Activated CD4-positive, alpha-beta T cell treated with anti-CD3 and anti-CD28 coated beads, Interleukin-2, amount 10 ng/mL, durations not matched to agents 24 days and 14 days (primary cell): ENCODE measurements around the gene ANKRD13A. TPM values are rescaled to one million over a fixed set of nuclear protein-coding genes. Genes with fewer than 3 reads are reported as not detected.

ENCODE experiments used
- DNase-seq: peaks from one replicate; pipeline ENCODE4 v3.0.0; 2022
- H3K27ac Mint-ChIP-seq: one replicate; pipeline ENCODE4 v1.8.0; 2022; ENCODE audit warnings: mild to moderate bottlenecking, mixed read lengths
- H3K27me3 Mint-ChIP-seq: one replicate; pipeline ENCODE4 v1.8.0; 2022; ENCODE audit warnings: mixed read lengths
- H3K36me3 Mint-ChIP-seq: one replicate; pipeline ENCODE4 v1.8.0; 2022; ENCODE audit warnings: low read depth, mild to moderate bottlenecking, mixed read lengths
- H3K4me1 Mint-ChIP-seq: one replicate; pipeline ENCODE4 v1.8.0; 2021; ENCODE audit warnings: mixed read lengths
- H3K4me3 Mint-ChIP-seq: one replicate; pipeline ENCODE4 v1.8.0; 2022; ENCODE audit warnings: mild to moderate bottlenecking, moderate library complexity, mixed read lengths
- H3K9me3 Mint-ChIP-seq: one replicate; pipeline ENCODE4 v1.8.0; 2021; ENCODE audit warnings: mixed read lengths
- intact Hi-C: fragments of 100-400 bp; cut with micrococcal nuclease; formaldehyde crosslinking; loops from one replicate; pipeline ENCODE4 v1.15.1; 2023
- total RNA-seq: library from RNA; stranded (reverse); gene quantifications from 2 replicates; pipeline ENCODE4 v1.2.3, GENCODE V29; 2022

The ANKRD13A gene
- total RNA-seq, 1 donor from 2014 or later, result 62.5 TPM

GRCh38 chr12:110024051-110024450 is 24.8 kb downstream of the ANKRD13A start:
- Mint-ChIP-seq H3K4me3 (no peak overlapping the region), H3K36me3 (peaks cover 68% of the 10 kb centered on the region), H3K27ac (peak overlapping the region; percentile 71), H3K27me3 (no peaks in the 10 kb centered on the region), H3K9me3 (no peaks in the 10 kb centered on the region), H3K4me1 (peaks cover 11% of the 10 kb centered on the region)
- DNase-seq, result no peak
- intact Hi-C loops, result no loop called here

GRCh38 chr12:110028323-110028722 is 29.1 kb downstream of the ANKRD13A start:
- intact Hi-C loops, result no loop called here
- no peak overlapping the region for H3K27ac Mint-ChIP-seq
- H3K4me3 Mint-ChIP-seq, result no peak overlapping the region
- H3K4me1 Mint-ChIP-seq, result peaks cover 16% of the 10 kb centered on the region
- no peak for DNase-seq
- H3K9me3 Mint-ChIP-seq, result no peaks in the 10 kb centered on the region
- H3K27me3 Mint-ChIP-seq, result no peaks in the 10 kb centered on the region
- H3K36me3 Mint-ChIP-seq, result peaks cover 55% of the 10 kb centered on the region

- peak overlapping the region; percentile 45 for H3K27ac Mint-ChIP-seq
- H3K4me3 Mint-ChIP-seq, result no peak overlapping the region
- H3K27me3 Mint-ChIP-seq, result no peaks in the 10 kb centered on the region
- DNase-seq, result no peak
- H3K9me3 Mint-ChIP-seq, result no peaks in the 10 kb centered on the region
- peaks cover 55% of the 10 kb centered on the region for H3K36me3 Mint-ChIP-seq
- H3K4me1 Mint-ChIP-seq, result peaks cover 20% of the 10 kb centered on the region
- intact Hi-C loops, result no loop called here
Measured at GRCh38 chr12:110029290-110029815, 30.1 kb downstream of the ANKRD13A start.

GRCh38 chr12:110033888-110034287 is 34.7 kb downstream of the ANKRD13A start:
- H3K36me3 Mint-ChIP-seq, result peaks cover 55% of the 10 kb centered on the region
- no peaks in the 10 kb centered on the region for H3K27me3 Mint-ChIP-seq
- no peak for DNase-seq
- H3K4me3 Mint-ChIP-seq, result no peak overlapping the region
- no peak overlapping the region for H3K27ac Mint-ChIP-seq
- no peaks in the 10 kb centered on the region for H3K9me3 Mint-ChIP-seq
- intact Hi-C loops, result no loop called here
- peaks cover 23% of the 10 kb centered on the region for H3K4me1 Mint-ChIP-seq

GRCh38 chr12:110035534-110036104 is 36.4 kb downstream of the ANKRD13A start:
- H3K4me3 Mint-ChIP-seq, result no peak overlapping the region
- H3K27ac Mint-ChIP-seq, result peak overlapping the region; percentile 29
- H3K9me3 Mint-ChIP-seq, result no peaks in the 10 kb centered on the region
- no peak for DNase-seq
- H3K36me3 Mint-ChIP-seq, result peaks cover 61% of the 10 kb centered on the region
- H3K4me1 Mint-ChIP-seq, result peaks cover 31% of the 10 kb centered on the region
- intact Hi-C loops, result no loop called here
- no peaks in the 10 kb centered on the region for H3K27me3 Mint-ChIP-seq

GRCh38 chr12:110037315-110037714 is 38.1 kb downstream of the ANKRD13A start:
- Mint-ChIP-seq H3K36me3 (peaks cover 65% of the 10 kb centered on the region), H3K27me3 (no peaks in the 10 kb centered on the region), H3K9me3 (no peaks in the 10 kb centered on the region), H3K27ac (no peak overlapping the region), H3K4me3 (no peak overlapping the region), H3K4me1 (peaks cover 41% of the 10 kb centered on the region)
- no peak for DNase-seq
- intact Hi-C loops, result no loop called here

GRCh38 chr12:110038741-110039084 is 39.5 kb downstream of the ANKRD13A start:
- intact Hi-C loops, result no loop called here
- H3K27ac Mint-ChIP-seq, result peak overlapping the region; percentile 92

GRCh38 chr12:110039085-110039807 is 40.0 kb downstream of the ANKRD13A start:
- Mint-ChIP-seq H3K9me3 (no peaks in the 10 kb centered on the region), H3K4me1 (peaks cover 46% of the 10 kb centered on the region), H3K27me3 (no peaks in the 10 kb centered on the region), H3K4me3 (peak overlapping the region; percentile 54), H3K27ac (peak overlapping the region; percentile 92), H3K36me3 (peaks cover 64% of the 10 kb centered on the region)
- intact Hi-C loops, result no loop called here
- peak; percentile 79 for DNase-seq

More at GRCh38 chr12:110038741-110039084, 39.5 kb downstream of the ANKRD13A start:
- peaks cover 65% of the 10 kb centered on the region for H3K36me3 Mint-ChIP-seq
- H3K4me3 Mint-ChIP-seq, result peak overlapping the region; percentile 18
- H3K27me3 Mint-ChIP-seq, result no peaks in the 10 kb centered on the region
- H3K4me1 Mint-ChIP-seq, result peaks cover 48% of the 10 kb centered on the region
- no peak for DNase-seq
- no peaks in the 10 kb centered on the region for H3K9me3 Mint-ChIP-seq

- H3K4me3 Mint-ChIP-seq, result no peak overlapping the region
- peak overlapping the region; percentile 59 for H3K27ac Mint-ChIP-seq
- H3K9me3 Mint-ChIP-seq, result no peaks in the 10 kb centered on the region
- H3K4me1 Mint-ChIP-seq, result peaks cover 46% of the 10 kb centered on the region
- intact Hi-C loops, result loop anchor here (5.0 kb wide), 1 partner anchor 240 kb away; the partner anchor contains the start of gene ATP2A2
- H3K36me3 Mint-ChIP-seq, result peaks cover 49% of the 10 kb centered on the region
- H3K27me3 Mint-ChIP-seq, result no peaks in the 10 kb centered on the region
- DNase-seq, result no peak
Measured at GRCh38 chr12:110042264-110042663, 43.0 kb downstream of the ANKRD13A start.

- no peak for DNase-seq
- intact Hi-C loops, result loop anchor here (2.0 kb wide), 1 partner anchor 14 kb away; no protein-coding TSS in a partner anchor
- Mint-ChIP-seq H3K27ac (peak overlapping the region; percentile 15), H3K27me3 (no peaks in the 10 kb centered on the region), H3K4me1 (peaks cover 34% of the 10 kb centered on the region), H3K36me3 (peaks cover 23% of the 10 kb centered on the region), H3K9me3 (no peaks in the 10 kb centered on the region), H3K4me3 (peak overlapping the region; percentile 87)
Measured at GRCh38 chr12:110046451-110047187, 47.4 kb downstream of the ANKRD13A start.

GRCh38 chr12:110047297-110047940 is 48.2 kb downstream of the ANKRD13A start:
- Mint-ChIP-seq H3K4me3 (peak overlapping the region; percentile 87), H3K4me1 (peaks cover 30% of the 10 kb centered on the region), H3K36me3 (peaks cover 15% of the 10 kb centered on the region), H3K27ac (peak overlapping the region; percentile 96), H3K9me3 (no peaks in the 10 kb centered on the region), H3K27me3 (no peaks in the 10 kb centered on the region)
- DNase-seq, result peak; percentile 58
- intact Hi-C loops, result loop anchor here (2.0 kb wide), 1 partner anchor 13 kb away; no protein-coding TSS in a partner anchor

- peak; percentile 98 for DNase-seq
- no peaks in the 10 kb centered on the region for H3K9me3 Mint-ChIP-seq
- peak within 1 kb of the TSS; percentile 96 for H3K27ac Mint-ChIP-seq
- peak within 1 kb of the TSS; percentile 87 for H3K4me3 Mint-ChIP-seq
- H3K4me1 Mint-ChIP-seq, result peaks cover 23% of the 10 kb centered on the region
- intact Hi-C loops, result loop anchor here (1.0 to 2.0 kb wide), 4 partner anchors 31 to 76 kb away; partner anchors contain the start of genes ANKRD13A and IFT81
- peaks cover 9% of the 10 kb centered on the region for H3K36me3 Mint-ChIP-seq
- no peaks in the 10 kb centered on the region for H3K27me3 Mint-ChIP-seq
Measured at GRCh38 chr12:110048242-110049027, 49.2 kb downstream of the ANKRD13A start, which contains the start of gene C12orf76. C12orf76 (minus strand) TSS chr12:110048522; CDS start chr12:110048495, 27 bp downstream.
